Measurements from ENCODE around the gene HCN4. TPM values are rescaled to one million over a fixed set of nuclear protein-coding genes. Genes with fewer than 3 reads are reported as not detected.

HCN4 gene
- total RNA-seq, 2 donors from 2014 or later, result not detected

GRCh38 chr15:73282567-73283365, 86.0 kb downstream of the HCN4 start:
- no peak overlapping the region for H3K4me3 Mint-ChIP-seq
- no peak for ATAC-seq (replicated peaks in 1 of 2)
- no peak overlapping the region for H3K27ac Mint-ChIP-seq
- no peaks in the 10 kb centered on the region for H3K36me3 Mint-ChIP-seq (ENCODE audit: insufficient read depth in 2 of 2)
- no peaks in the 10 kb centered on the region for H3K9me3 Mint-ChIP-seq
- peaks cover 15% of the 10 kb centered on the region for H3K4me1 Mint-ChIP-seq (ENCODE audit: low read depth)
- H3K27me3 Mint-ChIP-seq (ENCODE audit: low read depth), result peaks cover 7% of the 10 kb centered on the region
- no peak for DNase-seq

- Mint-ChIP-seq H3K27ac (no peak overlapping the region), H3K27me3 (ENCODE audit: low read depth) (no peaks in the 10 kb centered on the region), H3K4me1 (ENCODE audit: low read depth) (no peaks in the 10 kb centered on the region), H3K4me3 (no peak overlapping the region), H3K36me3 (ENCODE audit: insufficient read depth in 2 of 2) (no peaks in the 10 kb centered on the region), H3K9me3 (no peaks in the 10 kb centered on the region)
- ATAC-seq (replicated peaks in 1 of 2), result no peak
- DNase-seq, result no peak
Observed at GRCh38 chr15:73275862-73276261, 92.9 kb downstream of the HCN4 start.

GRCh38 chr15:73273181-73274002, 95.4 kb downstream of the HCN4 start:
- Mint-ChIP-seq H3K27ac (no peak overlapping the region), H3K27me3 (ENCODE audit: low read depth) (no peaks in the 10 kb centered on the region), H3K4me1 (ENCODE audit: low read depth) (no peaks in the 10 kb centered on the region), H3K36me3 (ENCODE audit: insufficient read depth in 2 of 2) (no peaks in the 10 kb centered on the region), H3K9me3 (no peaks in the 10 kb centered on the region), H3K4me3 (peak overlapping the region in 1 of 2 donors; percentile 29)
- peak; percentile 50 to 60 for DNase-seq
- peak; percentile 80 to 81 for ATAC-seq (replicated peaks in 1 of 2)

- Mint-ChIP-seq H3K4me1 (ENCODE audit: low read depth) (no peaks in the 10 kb centered on the region), H3K27me3 (ENCODE audit: low read depth) (no peaks in the 10 kb centered on the region), H3K9me3 (no peaks in the 10 kb centered on the region), H3K36me3 (ENCODE audit: insufficient read depth in 2 of 2) (no peaks in the 10 kb centered on the region), H3K4me3 (no peak overlapping the region), H3K27ac (no peak overlapping the region)
- no peak for DNase-seq
- no peak for ATAC-seq (replicated peaks in 1 of 2)
Observed at GRCh38 chr15:73270366-73271097, 98.2 kb downstream of the HCN4 start.

Other genes with a start within 250 kb of the HCN4 start
- gene REC114, start 74.2 kb upstream of the HCN4 start, total RNA-seq, result not detected